Suprapubic skin (tissue), 4 donors: Measurements from ENCODE around the gene CHID1.

Experiments used
- EP300 ChIP-seq: sonication (generic); formaldehyde crosslinking; IDR thresholded peaks from one replicate; pipeline ENCODE4 v1.6.1; 2017; ENCODE audit warnings: antibody characterized with exemption
- POLR2A ChIP-seq, 2 donors: fragments of 450-650 bp; IDR thresholded peaks; one replicate each; pipeline ENCODE4 v1.6.1; 2017; ENCODE audit warnings: antibody characterized with exemption in 2 of 2, mild to moderate bottlenecking in 2 of 2, moderate library complexity in 2 of 2
- POLR2AphosphoS5 ChIP-seq, 3 donors: sonication (generic); formaldehyde crosslinking; IDR thresholded peaks; one replicate each; pipeline ENCODE4 v1.6.1; 2017; ENCODE audit warnings: antibody characterized with exemption in 3 of 3
- TF ChIP-seq, protein P1 (sequence below), 2 donors: fragments of 200-600 bp in 1 of 2; fragments of 450-650 bp in 1 of 2; sonication (generic) in 1 of 2; IDR thresholded peaks; one replicate each; pipeline ENCODE4 v1.5.1; 2016 to 2019; ENCODE audit warnings: antibody characterized with exemption in 2 of 2, mild to moderate bottlenecking in 1 of 2, moderate library complexity in 1 of 2

DNA sequence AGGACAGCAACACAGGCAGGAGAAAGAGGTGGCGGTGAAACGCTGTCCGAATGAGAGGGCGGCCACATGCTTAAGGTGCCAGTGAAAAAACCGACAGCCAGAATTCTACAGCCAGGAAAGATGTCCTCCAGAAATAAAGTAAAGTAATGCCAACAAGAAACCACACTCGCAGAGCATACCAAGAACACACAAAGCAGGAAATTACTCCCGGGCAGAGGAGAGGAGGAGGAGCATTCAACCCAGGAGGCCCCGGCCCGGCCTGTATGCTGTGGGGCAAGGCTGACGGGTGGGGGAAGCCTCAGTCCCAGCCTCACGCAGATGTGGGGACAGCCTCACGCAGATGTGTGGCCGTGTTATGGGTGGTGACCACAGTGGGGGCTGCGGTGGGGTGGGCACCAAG lies 28.0 kb downstream of the CHID1 start:
- no peak for TF ChIP-seq POLR2A (IDR thresholded peaks at IDR 0.05)
- TF ChIP-seq, protein P1, sequence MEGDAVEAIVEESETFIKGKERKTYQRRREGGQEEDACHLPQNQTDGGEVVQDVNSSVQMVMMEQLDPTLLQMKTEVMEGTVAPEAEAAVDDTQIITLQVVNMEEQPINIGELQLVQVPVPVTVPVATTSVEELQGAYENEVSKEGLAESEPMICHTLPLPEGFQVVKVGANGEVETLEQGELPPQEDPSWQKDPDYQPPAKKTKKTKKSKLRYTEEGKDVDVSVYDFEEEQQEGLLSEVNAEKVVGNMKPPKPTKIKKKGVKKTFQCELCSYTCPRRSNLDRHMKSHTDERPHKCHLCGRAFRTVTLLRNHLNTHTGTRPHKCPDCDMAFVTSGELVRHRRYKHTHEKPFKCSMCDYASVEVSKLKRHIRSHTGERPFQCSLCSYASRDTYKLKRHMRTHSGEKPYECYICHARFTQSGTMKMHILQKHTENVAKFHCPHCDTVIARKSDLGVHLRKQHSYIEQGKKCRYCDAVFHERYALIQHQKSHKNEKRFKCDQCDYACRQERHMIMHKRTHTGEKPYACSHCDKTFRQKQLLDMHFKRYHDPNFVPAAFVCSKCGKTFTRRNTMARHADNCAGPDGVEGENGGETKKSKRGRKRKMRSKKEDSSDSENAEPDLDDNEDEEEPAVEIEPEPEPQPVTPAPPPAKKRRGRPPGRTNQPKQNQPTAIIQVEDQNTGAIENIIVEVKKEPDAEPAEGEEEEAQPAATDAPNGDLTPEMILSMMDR (IDR thresholded peaks at IDR 0.05), result no peak
- TF ChIP-seq POLR2AphosphoS5 (IDR thresholded peaks at IDR 0.05), result no peak
- no peak for TF ChIP-seq EP300
